Measurements from ENCODE around the gene EYA2. TPM values are rescaled to one million over a fixed set of nuclear protein-coding genes. Genes with fewer than 3 reads are reported as not detected.

EYA2 gene
- polyA plus RNA-seq, 1 experiment, result 4.0 TPM

DNA sequence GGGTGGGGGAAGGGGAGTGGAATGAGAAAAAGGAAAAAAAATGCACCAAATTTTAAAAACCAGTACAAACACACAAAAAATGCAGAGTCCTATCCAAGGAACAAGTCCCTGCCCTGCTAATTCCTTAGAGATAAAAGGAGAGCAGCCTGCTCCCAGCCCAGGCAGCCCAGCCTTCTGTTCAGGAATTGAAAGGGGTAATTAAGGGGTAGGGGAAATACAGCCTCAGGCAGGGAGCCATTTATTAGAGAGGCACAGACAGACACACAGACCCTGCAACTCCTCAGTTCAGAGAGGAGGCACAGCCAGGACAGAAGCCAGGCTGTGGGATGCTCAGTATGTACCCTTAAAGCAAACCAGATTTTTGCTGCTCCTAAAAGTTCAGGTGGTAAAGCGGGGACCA lies 137.2 kb downstream of the EYA2 start:
- DNase-seq (ENCODE audit: low read depth, low spot score), result no peak
- Histone ChIP-seq H3K27me3 (ENCODE audit: control insufficient read depth, insufficient read depth, low read length) (peaks cover 4% of the 10 kb centered on the region), H3K9me3 (ENCODE audit: control insufficient read depth, insufficient read depth, low read length) (peaks cover 6% of the 10 kb centered on the region; the same call in 1 of the 2 replicates), H3K27ac (ENCODE audit: low read depth, low read length) (no peak overlapping the region), H3K4me3 (ENCODE audit: low read depth, low read length) (no peak overlapping the region)
- POLR2A ChIA-PET, result no interaction called here
- CTCF ChIA-PET, result no interaction called here
- no peak for TF ChIP-seq CTCF (IDR thresholded peaks at IDR 0.05; ENCODE audit: low read depth, low read length)

GRCh38 chr20:47032933-47033578 lies 138.4 kb downstream of the EYA2 start:
- CTCF ChIA-PET, result no interaction called here
- no peak for DNase-seq (ENCODE audit: low read depth, low spot score)
- POLR2A ChIA-PET, result no interaction called here
- Histone ChIP-seq H3K27ac (ENCODE audit: low read depth, low read length) (no peak overlapping the region), H3K4me3 (ENCODE audit: low read depth, low read length) (no peak overlapping the region), H3K9me3 (ENCODE audit: control insufficient read depth, insufficient read depth, low read length) (peaks cover 6% of the 10 kb centered on the region; the same call in 1 of the 2 replicates), H3K27me3 (ENCODE audit: control insufficient read depth, insufficient read depth, low read length) (peaks cover 4% of the 10 kb centered on the region)
- no peak for TF ChIP-seq CTCF (IDR thresholded peaks at IDR 0.05; ENCODE audit: low read depth, low read length)

- peaks cover 4% of the 10 kb centered on the region for H3K27me3 ChIP-seq (ENCODE audit: control insufficient read depth, insufficient read depth, low read length)
- POLR2A ChIA-PET, result no interaction called here
- no peak for DNase-seq (ENCODE audit: low read depth, low spot score)
- 0 out of 2 replicates have a peak, but pooled peaks cover under 1% of the 10 kb centered on the region for H3K9me3 ChIP-seq (ENCODE audit: control insufficient read depth, insufficient read depth, low read length)
- no peak overlapping the region for H3K27ac ChIP-seq (ENCODE audit: low read depth, low read length)
- no peak for TF ChIP-seq CTCF (IDR thresholded peaks at IDR 0.05; ENCODE audit: low read depth, low read length)
- CTCF ChIA-PET, result no interaction called here
- no peak overlapping the region for H3K4me3 ChIP-seq (ENCODE audit: low read depth, low read length)
Observed at GRCh38 chr20:47033665-47034064, 139.0 kb downstream of the EYA2 start.

DNA sequence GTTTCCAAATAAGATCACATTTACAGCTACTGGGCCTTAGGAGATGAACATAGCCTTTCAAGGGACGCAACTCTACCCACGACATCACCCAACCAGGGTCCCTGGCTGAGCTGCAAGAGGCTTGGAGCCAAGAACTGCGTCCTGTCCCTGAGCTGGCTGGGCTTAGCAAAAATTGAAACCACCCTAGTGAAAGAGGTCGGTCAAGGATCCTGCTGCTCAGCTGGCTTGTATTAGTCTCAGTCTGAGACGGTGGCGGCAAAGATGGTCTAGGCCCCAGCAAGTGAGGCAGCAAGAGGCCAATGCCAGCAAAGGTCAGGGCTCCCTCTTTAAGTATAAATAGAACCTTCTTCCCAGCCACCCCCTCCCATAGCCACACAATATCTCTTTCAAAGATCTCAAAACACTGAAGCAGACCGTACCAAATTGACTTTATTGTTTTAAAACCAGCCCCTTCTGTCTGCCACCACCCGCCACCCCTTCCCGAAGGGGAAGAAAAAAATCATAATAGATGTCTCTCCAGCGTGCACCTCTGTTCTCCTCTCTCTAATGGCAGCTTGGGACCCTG lies 140.5 kb downstream of the EYA2 start:
- H3K9me3 ChIP-seq (ENCODE audit: control insufficient read depth, insufficient read depth, low read length), result no peaks in the 10 kb centered on the region
- no peak for TF ChIP-seq CTCF (IDR thresholded peaks at IDR 0.05; ENCODE audit: low read depth, low read length)
- no peak for DNase-seq (ENCODE audit: low read depth, low spot score)
- POLR2A ChIA-PET, result no interaction called here
- peak overlapping the region; percentile 11 for H3K27ac ChIP-seq (ENCODE audit: low read depth, low read length)
- CTCF ChIA-PET, result no interaction called here
- peaks cover 4% of the 10 kb centered on the region for H3K27me3 ChIP-seq (ENCODE audit: control insufficient read depth, insufficient read depth, low read length)
- no peak overlapping the region for H3K4me3 ChIP-seq (ENCODE audit: low read depth, low read length)

DNA sequence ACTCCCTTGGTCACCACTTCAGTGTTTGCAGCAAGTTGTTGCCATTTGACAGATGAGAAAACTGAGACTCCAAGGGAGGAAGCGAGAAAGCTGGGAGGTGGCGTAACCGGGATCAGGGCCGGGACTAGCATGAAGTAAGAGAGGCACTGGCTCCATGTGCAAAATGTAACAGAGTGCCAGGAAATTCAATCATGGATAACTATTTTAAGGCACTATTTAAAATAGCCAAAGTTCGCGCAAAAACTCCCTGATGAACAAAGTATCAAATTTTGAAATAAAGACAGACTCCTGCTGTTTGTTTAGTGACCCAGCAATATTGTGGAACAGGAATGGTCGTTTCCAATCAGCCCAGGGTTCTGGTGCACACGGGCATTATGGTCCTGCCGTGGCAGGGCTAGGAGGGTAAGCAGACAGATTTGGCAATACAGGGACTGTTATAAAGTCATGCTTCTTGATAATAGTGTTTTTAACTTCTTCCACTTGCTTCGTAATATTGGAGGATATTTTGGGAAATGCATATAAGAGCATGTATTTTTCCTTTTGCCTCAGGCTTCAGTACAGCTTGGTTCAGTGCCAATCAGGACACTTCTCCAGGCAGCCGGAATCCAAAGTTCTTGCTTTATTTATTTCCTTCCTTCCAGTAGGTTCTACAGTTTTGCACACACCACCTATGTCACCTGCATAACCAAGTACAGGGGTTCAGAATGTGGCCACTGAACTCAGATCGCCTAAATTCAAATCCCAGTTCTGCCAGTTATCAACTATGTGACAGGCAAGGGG lies 141.6 kb downstream of the EYA2 start:
- ChIA-PET POLR2A (no interaction called here), CTCF (no interaction called here)

More for the DNA sequence above, 141.6 kb downstream of the EYA2 start:
- no peak for DNase-seq (ENCODE audit: low read depth, low spot score)
- no peak for TF ChIP-seq CTCF (IDR thresholded peaks at IDR 0.05; ENCODE audit: low read depth, low read length)
- peaks cover 4% of the 10 kb centered on the region for H3K27me3 ChIP-seq (ENCODE audit: control insufficient read depth, insufficient read depth, low read length)
- H3K4me3 ChIP-seq (ENCODE audit: low read depth, low read length), result no peak overlapping the region
- H3K9me3 ChIP-seq (ENCODE audit: control insufficient read depth, insufficient read depth, low read length), result no peaks in the 10 kb centered on the region
- no peak overlapping the region for H3K27ac ChIP-seq (ENCODE audit: low read depth, low read length)
